GM21360 (cell line): ENCODE measurements around the gene C11orf97.
A peak's percentile ranks its signal among the peaks of the same experiment; 100 is the strongest.

ENCODE experiments used
- ATAC-seq: cut with Tn5 transposase; IDR thresholded peaks from one replicate; pipeline ENCODE4 v1.9.1; 2021; ENCODE audit warnings: mild to moderate bottlenecking, moderate library complexity; ENCODE audit not compliant: unreplicated experiment

Gene C11orf97

GRCh38 chr11:94524341-94524740 lies 12.1 kb downstream of the C11orf97 start:
- ATAC-seq: no peak

GRCh38 chr11:94525546-94526324 lies 13.5 kb downstream of the C11orf97 start:
- ATAC-seq: no peak

GRCh38 chr11:94526645-94527438 lies 14.6 kb downstream of the C11orf97 start:
- no peak for ATAC-seq

- no peak for ATAC-seq
Measured at GRCh38 chr11:94528551-94528950, 16.3 kb downstream of the C11orf97 start.

- ATAC-seq: no peak
Measured at GRCh38 chr11:94532211-94532610, 19.9 kb downstream of the C11orf97 start.

- ATAC-seq: no peak
Measured at GRCh38 chr11:94533206-94533605, 20.9 kb downstream of the C11orf97 start.

- no peak for ATAC-seq
Measured at GRCh38 chr11:94533696-94534630, 21.7 kb downstream of the C11orf97 start.

GRCh38 chr11:94536386-94536785 lies 24.1 kb downstream of the C11orf97 start:
- no peak for ATAC-seq

- no peak for ATAC-seq
Measured at GRCh38 chr11:94537031-94537600, 24.9 kb downstream of the C11orf97 start.

- no peak for ATAC-seq
Measured at GRCh38 chr11:94539420-94539819, 27.2 kb downstream of the C11orf97 start.

GRCh38 chr11:94543695-94544645 lies 31.7 kb downstream of the C11orf97 start, which contains the start of gene FUT4:
Gene FUT4, plus strand, starts transcription at chr11:94543921. Its CDS starts 213 bp downstream, at chr11:94544134.
- ATAC-seq: peak; percentile 74

- ATAC-seq: peak; percentile 1
Measured at GRCh38 chr11:94544646-94545263, 32.5 kb downstream of the C11orf97 start.

- ATAC-seq: no peak
Measured at GRCh38 chr11:94545264-94546161, 33.3 kb downstream of the C11orf97 start.

- no peak for ATAC-seq
Measured at GRCh38 chr11:94546162-94546470, 33.9 kb downstream of the C11orf97 start.

GRCh38 chr11:94546886-94547285 lies 34.6 kb downstream of the C11orf97 start:
- ATAC-seq: no peak

- no peak for ATAC-seq
Measured at GRCh38 chr11:94549146-94549545, 36.9 kb downstream of the C11orf97 start.

GRCh38 chr11:94550513-94550912 lies 38.3 kb downstream of the C11orf97 start:
- ATAC-seq: no peak

- ATAC-seq: no peak
Measured at GRCh38 chr11:94553938-94554337, 41.7 kb downstream of the C11orf97 start.
